HG02885 (cell line): ENCODE measurements around the gene BBX.
A peak's percentile ranks its signal among the peaks of the same experiment; 100 is the strongest.
"Not testable (repeated sequence)": the region's sequence is repeated elsewhere in the genome, so short reads cannot be mapped to it uniquely, and the experiment has no call there.

ENCODE experiments used
- ATAC-seq: cut with Tn5 transposase; IDR thresholded peaks from one replicate; pipeline ENCODE4 v1.9.1; 2021; ENCODE audit warnings: mild to moderate bottlenecking; ENCODE audit not compliant: unreplicated experiment, poor library complexity

Gene BBX

DNA sequence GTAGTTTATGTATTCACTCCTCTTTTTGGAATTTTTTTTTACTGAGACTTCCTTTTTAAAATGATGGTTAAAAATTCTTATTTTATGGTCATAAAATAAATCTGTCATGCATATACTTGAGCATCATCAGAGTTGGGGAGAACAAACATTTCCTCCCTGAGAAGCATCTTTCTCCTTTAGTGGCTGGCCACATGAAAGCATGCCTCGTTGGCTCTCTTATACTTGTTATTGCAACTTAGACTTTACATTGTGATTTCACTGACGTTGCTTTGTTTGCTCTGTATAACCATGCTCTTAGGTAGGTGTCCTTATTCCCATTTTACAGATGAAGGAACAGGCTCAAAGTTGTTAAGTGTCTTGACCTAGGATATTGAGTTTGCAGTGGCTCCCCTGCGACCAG, 18.1 kb downstream of the BBX start:
- no peak for ATAC-seq

- ATAC-seq: no peak
These were observed 19.9 kb downstream of the BBX start for GRCh38 chr3:107542665-107543064.

DNA sequence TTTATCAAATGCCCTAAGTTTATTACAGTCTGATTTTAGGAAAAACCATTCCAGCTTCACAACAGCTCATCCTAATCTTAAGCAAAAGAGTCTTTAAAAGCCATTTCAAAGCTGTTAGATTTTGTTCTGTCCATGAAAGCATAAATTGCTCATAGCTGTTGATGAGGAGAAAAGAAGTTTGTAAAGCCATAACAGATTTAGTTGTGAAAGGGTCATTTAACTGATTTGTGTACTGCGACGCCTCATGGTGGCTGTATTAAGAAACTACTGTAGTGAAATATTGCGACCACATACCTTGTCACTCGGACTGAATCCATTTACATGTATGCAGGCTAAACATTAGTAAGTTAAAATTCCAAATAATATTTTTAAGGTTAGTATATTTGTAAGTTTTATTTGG, 20.9 kb downstream of the BBX start:
- no peak for ATAC-seq

GRCh38 chr3:107545680-107546120, 22.9 kb downstream of the BBX start:
- no peak for ATAC-seq

GRCh38 chr3:107548601-107549000, 25.8 kb downstream of the BBX start:
- ATAC-seq: no peak

DNA sequence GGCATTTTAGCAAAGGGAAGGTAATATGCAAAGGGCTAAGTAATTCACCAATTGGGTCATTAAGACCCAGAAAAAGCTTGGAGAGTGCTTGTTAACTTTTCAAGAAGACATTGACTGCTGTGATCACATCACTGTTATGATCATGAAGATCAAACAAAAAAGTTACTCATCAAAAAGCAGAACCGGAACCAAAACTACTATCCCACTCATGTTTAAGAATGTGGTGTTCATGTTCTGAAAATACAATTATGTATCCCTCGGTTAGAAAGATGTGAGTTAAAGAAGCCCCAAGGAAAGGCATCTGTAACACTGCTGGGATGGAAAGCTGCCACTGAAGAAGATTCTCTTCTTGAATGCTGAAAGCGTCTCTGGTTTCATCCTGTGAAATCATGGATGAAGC, 32.6 kb downstream of the BBX start:
- ATAC-seq: peak; percentile 69

DNA sequence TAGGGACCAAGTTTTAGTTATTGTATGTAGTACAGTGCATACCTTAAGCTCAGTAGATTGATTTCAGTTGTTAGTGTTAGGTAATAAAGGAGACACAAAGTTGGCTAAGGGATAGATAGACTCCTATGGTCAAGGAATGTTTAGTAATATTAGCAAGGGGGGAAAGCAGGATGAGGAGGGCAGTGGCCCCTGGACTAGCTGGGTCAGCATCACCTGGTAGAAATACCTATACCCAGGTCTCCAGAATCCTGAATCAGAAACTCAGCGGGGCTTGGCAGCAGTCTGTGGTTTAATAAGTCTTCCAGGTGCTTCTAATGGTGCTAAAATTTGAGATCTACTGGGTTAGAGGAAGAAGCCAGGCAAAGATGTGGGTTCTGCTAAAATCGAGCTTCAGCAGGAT, 35.0 kb downstream of the BBX start:
- no peak for ATAC-seq

DNA sequence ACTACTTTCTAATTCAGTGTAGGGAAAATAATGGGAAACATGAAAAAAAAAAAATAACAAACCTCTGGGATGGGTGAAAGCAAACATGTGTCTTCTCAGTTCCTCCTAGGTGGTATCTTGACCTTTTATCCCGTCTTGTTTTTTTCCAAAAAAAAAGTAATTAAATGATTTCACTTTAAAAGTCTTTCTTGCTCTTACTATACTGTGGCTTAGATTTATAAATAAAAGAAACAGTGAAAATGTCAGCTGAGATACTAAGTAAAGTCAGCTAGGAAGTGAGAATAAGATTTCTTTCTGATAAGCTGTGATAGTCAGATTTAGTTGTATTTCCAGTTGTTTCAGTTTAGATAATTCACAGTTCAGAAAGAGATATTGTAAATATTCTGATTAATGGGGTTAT, 37.4 kb downstream of the BBX start:
- ATAC-seq: no peak

GRCh38 chr3:107561980-107562379, 39.2 kb downstream of the BBX start:
- no peak for ATAC-seq

DNA sequence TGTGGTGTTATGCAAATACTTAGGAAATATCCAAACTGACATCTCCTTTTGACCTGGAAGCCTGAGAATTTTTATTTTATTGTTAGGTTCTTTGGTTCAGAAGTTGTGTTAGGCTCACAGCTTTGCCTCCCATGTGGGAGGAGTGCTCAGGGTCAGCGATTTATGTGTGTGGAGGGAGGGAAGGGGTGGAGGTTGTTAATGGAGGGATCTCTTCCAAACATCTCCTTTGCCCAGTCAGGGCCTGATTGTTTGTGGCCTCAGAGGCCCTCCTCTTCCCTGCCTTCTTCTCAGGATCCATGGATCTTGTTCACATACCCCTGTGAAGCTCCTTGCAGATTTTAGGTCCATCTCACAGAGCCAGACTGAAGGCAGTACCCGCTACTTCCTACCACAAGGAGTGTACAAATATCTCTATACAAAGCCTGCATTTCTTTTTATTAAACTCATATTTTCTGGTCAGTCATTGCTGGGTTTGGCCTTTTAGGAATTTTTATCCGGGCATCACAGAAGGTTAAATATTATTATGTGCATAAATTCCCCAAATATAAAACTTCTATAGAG, 40.3 kb downstream of the BBX start:
- ATAC-seq: no peak

DNA sequence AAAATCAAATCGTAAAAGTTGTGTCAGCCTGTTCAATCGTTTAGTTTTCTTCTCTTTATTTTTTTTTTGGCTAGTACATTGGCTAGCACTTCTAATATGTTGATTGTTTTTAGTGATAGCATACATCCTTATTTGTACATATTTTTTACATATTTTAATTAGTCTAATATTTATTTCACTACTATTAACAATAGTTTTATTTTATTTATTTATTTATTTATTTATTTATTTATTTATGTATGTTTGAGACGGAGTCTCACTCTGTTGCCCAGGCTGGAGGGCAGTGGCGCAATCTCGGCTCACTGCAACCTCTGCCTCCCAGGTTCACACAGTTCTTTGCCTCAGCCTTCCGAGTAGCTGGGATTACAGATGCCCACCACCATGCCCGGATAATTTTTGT, 42.5 kb downstream of the BBX start:
- ATAC-seq: not testable (repeated sequence)

DNA sequence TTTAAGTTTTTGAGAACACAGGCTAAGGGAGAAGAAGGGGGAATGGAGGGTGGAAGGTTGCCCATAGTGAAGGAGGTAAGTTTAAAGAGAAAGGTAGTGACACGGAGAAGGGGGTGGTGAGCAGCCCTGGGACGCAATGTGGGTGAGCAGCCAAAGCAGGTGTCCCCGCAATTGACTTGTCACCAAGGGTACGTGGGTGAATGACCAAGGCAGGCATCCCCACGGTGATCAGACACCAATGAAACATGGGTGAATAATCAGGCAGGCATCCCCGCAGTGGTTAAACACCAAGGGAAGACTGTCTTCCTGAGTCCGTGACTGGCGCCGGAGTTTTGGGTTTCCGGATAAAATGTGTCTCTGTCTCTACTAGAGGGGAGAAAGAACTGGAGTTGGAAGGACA, 48.3 kb downstream of the BBX start:
- not testable (repeated sequence) for ATAC-seq

- ATAC-seq: not testable (repeated sequence)
These were observed 48.7 kb downstream of the BBX start for GRCh38 chr3:107571492-107571891.

DNA sequence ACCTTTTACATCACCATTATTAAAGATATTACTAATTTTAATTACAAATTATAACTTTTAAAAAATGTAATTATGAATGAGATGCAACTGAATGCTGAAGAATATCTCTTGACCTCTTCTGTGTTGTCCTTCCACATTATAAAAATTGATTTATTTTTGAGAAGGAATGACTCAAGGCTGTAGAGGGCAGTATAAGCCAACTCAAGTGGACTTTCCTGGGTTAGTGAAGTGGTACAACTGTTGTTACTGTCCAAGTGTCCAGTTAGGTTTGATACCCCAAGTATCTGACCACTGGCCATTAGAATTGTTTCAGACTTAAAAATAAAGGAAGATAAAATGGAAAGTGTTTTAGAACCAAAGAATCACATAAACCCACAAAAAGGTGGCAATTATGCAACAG, 51.9 kb downstream of the BBX start:
- peak; percentile 83 for ATAC-seq

DNA sequence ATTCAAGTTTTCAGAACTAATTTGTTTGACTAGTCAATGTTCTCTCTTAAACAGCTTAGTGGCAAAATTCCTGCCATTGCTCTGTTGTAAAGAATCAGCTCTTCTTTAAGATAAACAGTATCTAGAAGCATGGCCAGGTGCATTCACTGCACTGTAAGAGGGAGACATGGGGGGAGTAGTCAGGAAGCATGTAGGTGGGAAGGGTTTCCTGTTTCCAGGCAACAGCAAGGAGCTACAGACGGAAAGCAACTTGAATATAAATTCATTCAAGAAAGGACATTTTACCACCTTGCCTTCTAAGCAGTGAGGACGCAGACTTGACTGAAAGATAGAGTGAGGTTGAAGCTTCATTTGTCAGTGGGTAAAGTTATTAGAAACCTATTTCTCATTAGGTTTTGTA, 55.3 kb downstream of the BBX start:
- no peak for ATAC-seq

- no peak for ATAC-seq
These were observed 55.8 kb downstream of the BBX start for GRCh38 chr3:107578523-107578922.

- no peak for ATAC-seq
These were observed 56.6 kb downstream of the BBX start for GRCh38 chr3:107579371-107579770.

GRCh38 chr3:107581230-107581629, 58.5 kb downstream of the BBX start:
- no peak for ATAC-seq

- no peak for ATAC-seq
These were observed 65.5 kb downstream of the BBX start for GRCh38 chr3:107588217-107588616.

DNA sequence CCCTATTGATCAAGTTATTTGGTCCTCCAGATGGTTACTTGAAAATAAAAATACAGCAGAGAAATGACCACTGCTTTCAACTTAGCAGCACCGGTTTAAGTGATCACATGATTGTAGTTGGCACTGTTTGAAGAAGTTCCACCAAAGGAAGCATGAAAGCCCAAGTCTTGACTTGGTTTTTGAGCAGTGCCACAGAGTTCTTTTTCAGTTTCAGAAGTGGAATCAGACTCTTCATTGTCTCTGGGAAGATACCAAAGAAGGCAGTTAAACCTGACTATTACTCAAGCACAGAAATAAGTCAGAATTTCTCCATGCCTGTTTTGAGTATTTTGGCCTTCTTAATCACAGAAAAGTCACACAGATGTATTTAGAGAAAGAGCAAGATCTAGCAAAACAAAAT, 66.7 kb downstream of the BBX start:
- peak; percentile 70 for ATAC-seq

DNA sequence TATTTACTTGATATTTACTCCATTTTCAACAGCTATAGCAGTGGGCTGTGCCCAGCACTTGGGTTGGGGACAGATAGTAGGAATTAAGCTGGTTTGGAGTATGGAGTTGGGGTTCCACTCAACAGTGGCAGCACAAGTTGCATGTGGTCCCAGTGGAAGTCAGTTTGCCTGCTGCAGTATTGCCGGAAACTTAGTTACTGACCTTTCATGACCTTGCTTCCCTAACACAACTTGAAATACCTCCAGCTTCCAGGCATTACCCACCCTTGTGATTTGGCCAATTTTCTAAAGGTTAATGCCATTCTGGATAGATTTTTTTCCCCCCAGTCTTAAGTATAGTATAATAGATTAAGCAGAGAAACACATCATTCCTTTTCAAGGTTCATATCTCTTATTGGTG, 68.0 kb downstream of the BBX start:
- ATAC-seq: no peak

DNA sequence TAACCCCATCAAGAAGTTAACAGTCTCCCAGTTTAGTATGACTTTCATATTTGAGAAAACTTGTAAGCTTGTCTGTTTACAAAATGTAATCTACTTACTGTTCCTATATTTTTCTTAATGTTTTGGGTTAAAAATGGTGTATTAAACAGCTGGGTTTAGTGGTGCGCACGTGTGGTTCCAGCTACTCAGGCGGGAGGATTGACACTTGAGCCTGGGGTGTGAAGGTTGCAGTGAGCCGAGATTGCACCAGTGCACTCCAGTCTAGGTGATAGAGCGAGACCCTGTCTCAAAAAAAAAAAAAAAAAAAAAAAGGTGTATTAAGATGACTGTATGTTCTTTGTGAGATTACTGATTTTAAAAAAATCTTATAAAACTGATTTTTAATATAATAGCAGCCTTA, 69.3 kb downstream of the BBX start:
- no peak for ATAC-seq

GRCh38 chr3:107594870-107595269, 72.1 kb downstream of the BBX start:
- no peak for ATAC-seq
